CD4-positive, alpha-beta T cell (primary cell): ENCODE measurements around the gene C22orf31. TPM values are rescaled to one million over a fixed set of nuclear protein-coding genes. Genes with fewer than 3 reads are reported as not detected.

Experiments used
- ATAC-seq: fragments of 200-7000 bp; cut with Tn5 transposase; one replicate; pipeline ENCODE4 v1.10.0; 2022; ENCODE audit warnings: mild to moderate bottlenecking; ENCODE audit not compliant: poor library complexity
- CTCF ChIA-PET: fragments of 350-600 bp; sonication (Branson Sonifier 250); formaldehyde crosslinking; loops from one replicate; lab custom pipeline; 2021; ENCODE audit warnings: antibody characterized with exemption, inconsistent platforms; lab: Charles Lee
- POLR2A ChIA-PET: fragments of 350-600 bp; sonication (Branson Sonifier 250); formaldehyde crosslinking; loops from one replicate; lab custom pipeline; 2021; ENCODE audit warnings: antibody characterized with exemption, inconsistent platforms; lab: Charles Lee
- DNase-seq, 14 experiments: peaks; one replicate each; pipeline ENCODE4 v3.0.0-alpha.2; 2013 to 2020; ENCODE audit warnings: mixed read lengths in 2 of 14
- H3K27ac ChIP-seq, 2 donors: one replicate each; pipeline versions ENCODE4 v1.5.1 to v1.7.0; 2013; ENCODE audit warnings: low read length in 2 of 2, low read depth in 1 of 2, mild to moderate bottlenecking in 1 of 2
- H3K27me3 ChIP-seq, 2 experiments: 1 replicate in 1 of 2; 2 replicates in 1 of 2; pipeline versions ENCODE4 v1.6.1 to v1.7.0; 2013; ENCODE audit warnings: low read length in 2 of 2, control low read depth in 1 of 2, mild to moderate bottlenecking in 1 of 2, moderate library complexity in 1 of 2; ENCODE audit not compliant: insufficient read depth in 2 of 2, control insufficient read depth in 1 of 2
- H3K36me3 ChIP-seq: one replicate; pipeline ENCODE4 v1.6.1; 2013; ENCODE audit warnings: low read length, control low read depth; ENCODE audit not compliant: insufficient read depth
- H3K4me1 ChIP-seq: one replicate; pipeline ENCODE4 v1.6.1; 2013; ENCODE audit warnings: low read length, control low read depth; ENCODE audit not compliant: insufficient read depth
- H3K4me3 ChIP-seq: one replicate; pipeline ENCODE4 v1.5.1; 2013; ENCODE audit warnings: mild to moderate bottlenecking, low read length, moderate library complexity
- H3K9me3 ChIP-seq, 2 experiments: 1 replicate in 1 of 2; 2 replicates in 1 of 2; pipeline versions ENCODE4 v1.6.1 to v1.7.0; 2013; ENCODE audit warnings: low read length in 2 of 2, mild to moderate bottlenecking in 2 of 2, control low read depth in 1 of 2, moderate library complexity in 1 of 2; ENCODE audit not compliant: control insufficient read depth in 1 of 2, insufficient read depth in 1 of 2
- H3K27ac Mint-ChIP-seq: one replicate; pipeline ENCODE4 v1.8.0; 2020; ENCODE audit warnings: mixed read lengths
- H3K27me3 Mint-ChIP-seq: one replicate; pipeline ENCODE4 v1.8.0; 2021; ENCODE audit warnings: mixed read lengths
- H3K36me3 Mint-ChIP-seq: one replicate; pipeline ENCODE4 v1.8.0; 2021; ENCODE audit warnings: low read depth, mixed read lengths
- H3K4me1 Mint-ChIP-seq: one replicate; pipeline ENCODE4 v1.8.0; 2021; ENCODE audit warnings: low read depth, mixed read lengths
- H3K4me3 Mint-ChIP-seq: one replicate; pipeline ENCODE4 v1.8.0; 2020; ENCODE audit warnings: mild to moderate bottlenecking, mixed read lengths
- H3K9me3 Mint-ChIP-seq: one replicate; pipeline ENCODE4 v1.8.0; 2020; ENCODE audit warnings: mixed read lengths
- CTCF ChIP-seq: fragments of 200-600 bp; IDR thresholded peaks from one replicate; pipeline ENCODE4 v1.8.0; 2022; ENCODE audit warnings: antibody characterized with exemption, mild to moderate bottlenecking
- intact Hi-C, 2 experiments: fragments of 100-400 bp; cut with DNase I in 1 of 2; cut with micrococcal nuclease in 1 of 2; formaldehyde crosslinking; loops; one replicate each; pipeline versions ENCODE4 v1.15.1 to v1.9.0; 2023 to 2025; cut with DNase I, micrococcal nuclease
- total RNA-seq, 174 experiments: library from RNA in 2 of 174; stranded (reverse) in 2 of 174; gene quantifications; one replicate each; pipeline ENCODE4 v1.2.3 and lab custom pipeline; 2021 to 2026

Gene C22orf31
- total RNA-seq, 2 experiments from 2014 or later: not detected

GRCh38 chr22:29093030-29093429 is 31.4 kb upstream of the C22orf31 start:
- ATAC-seq (no peak), DNase-seq (no peak)
- Mint-ChIP-seq H3K4me3 (no peak overlapping the region), H3K4me1 (no peaks in the 10 kb centered on the region), H3K9me3 (no peaks in the 10 kb centered on the region), H3K36me3 (no peaks in the 10 kb centered on the region), H3K27me3 (peaks cover 18% of the 10 kb centered on the region), H3K27ac (no peak overlapping the region)
- ChIA-PET POLR2A (no interaction called here), CTCF (interaction anchor here (0.9 kb wide), 1 partner anchor 9 kb away, joined by 3 read pairs; no protein-coding TSS in a partner anchor)
- no peaks in the 10 kb centered on the region for H3K4me1 ChIP-seq
- intact Hi-C loops: no loop called here
- no peak for TF ChIP-seq CTCF
- no peaks in the 10 kb centered on the region for H3K36me3 ChIP-seq
- no peak overlapping the region for H3K4me3 ChIP-seq
- H3K9me3 ChIP-seq: no peaks in the 10 kb centered on the region
- H3K27me3 ChIP-seq: peaks cover 0 to 4% of the 10 kb centered on the region in 2 experiments
- no peak overlapping the region for H3K27ac ChIP-seq

- ChIA-PET POLR2A (no interaction called here), CTCF (no interaction called here)
- TF ChIP-seq CTCF: no peak
- Mint-ChIP-seq H3K36me3 (no peaks in the 10 kb centered on the region), H3K27ac (no peak overlapping the region), H3K9me3 (no peaks in the 10 kb centered on the region), H3K4me3 (no peak overlapping the region), H3K4me1 (no peaks in the 10 kb centered on the region), H3K27me3 (peaks cover 18% of the 10 kb centered on the region)
- ATAC-seq (no peak), DNase-seq (no peak)
- no peaks in the 10 kb centered on the region for H3K36me3 ChIP-seq
- no peaks in the 10 kb centered on the region for H3K4me1 ChIP-seq
- H3K27ac ChIP-seq: no peak overlapping the region
- H3K4me3 ChIP-seq: no peak overlapping the region
- no peaks in the 10 kb centered on the region for H3K9me3 ChIP-seq
- H3K27me3 ChIP-seq: peaks cover 0 to 4% of the 10 kb centered on the region in 2 experiments
- intact Hi-C loops: no loop called here
Observed at GRCh38 chr22:29092243-29092642, 30.6 kb upstream of the C22orf31 start.

GRCh38 chr22:29090039-29090438 is 28.4 kb upstream of the C22orf31 start:
- ChIA-PET CTCF (no interaction called here), POLR2A (no interaction called here)
- no peak overlapping the region for H3K4me3 ChIP-seq
- Mint-ChIP-seq H3K4me3 (no peak overlapping the region), H3K36me3 (no peaks in the 10 kb centered on the region), H3K9me3 (no peaks in the 10 kb centered on the region), H3K4me1 (no peaks in the 10 kb centered on the region), H3K27me3 (peaks cover 18% of the 10 kb centered on the region), H3K27ac (no peak overlapping the region)
- ATAC-seq (no peak), DNase-seq (no peak)
- no peak overlapping the region for H3K27ac ChIP-seq
- TF ChIP-seq CTCF: no peak
- H3K36me3 ChIP-seq: no peaks in the 10 kb centered on the region
- H3K27me3 ChIP-seq: peaks cover 0 to 4% of the 10 kb centered on the region in 2 experiments
- H3K4me1 ChIP-seq: no peaks in the 10 kb centered on the region
- H3K9me3 ChIP-seq: no peaks in the 10 kb centered on the region
- intact Hi-C loops: no loop called here
